Activated CD4-positive, alpha-beta memory T cell treated with anti-CD3 and anti-CD28 coated beads, Interleukin-2, amount 10 ng/mL, durations not matched to agents 7 days and 5 days (primary cell): Measurements from ENCODE around the gene SHF. TPM values are rescaled to one million over a fixed set of nuclear protein-coding genes. Genes with fewer than 3 reads are reported as not detected.

ENCODE experiments used
- CTCF ChIA-PET: fragments of 350-600 bp; sonication (Branson Sonifier 250); formaldehyde crosslinking; loops from one replicate; lab custom pipeline; 2021; ENCODE audit warnings: antibody characterized with exemption, inconsistent platforms; lab: Charles Lee
- POLR2A ChIA-PET: fragments of 350-600 bp; sonication (Branson Sonifier 250); formaldehyde crosslinking; loops from one replicate; lab custom pipeline; 2021; ENCODE audit warnings: antibody characterized with exemption; lab: Charles Lee
- DNase-seq: peaks from one replicate; pipeline ENCODE4 v3.0.0-alpha.2; 2020
- H3K27ac Mint-ChIP-seq: one replicate; pipeline ENCODE4 v1.8.0; 2021; ENCODE audit warnings: mild to moderate bottlenecking, mixed read lengths
- H3K27me3 Mint-ChIP-seq: one replicate; pipeline ENCODE4 v1.8.0; 2021; ENCODE audit warnings: mixed read lengths
- H3K36me3 Mint-ChIP-seq: one replicate; pipeline ENCODE4 v1.8.0; 2021; ENCODE audit warnings: low read depth, mixed read lengths
- H3K4me1 Mint-ChIP-seq: one replicate; pipeline ENCODE4 v1.8.0; 2021; ENCODE audit warnings: mixed read lengths
- H3K4me3 Mint-ChIP-seq: one replicate; pipeline ENCODE4 v1.8.0; 2021; ENCODE audit warnings: mild to moderate bottlenecking, mixed read lengths
- H3K9me3 Mint-ChIP-seq: one replicate; pipeline ENCODE4 v1.8.0; 2021; ENCODE audit warnings: mixed read lengths
- total RNA-seq, 2 experiments: library from RNA; stranded (reverse); gene quantifications; one replicate each; pipeline ENCODE4 v1.2.3, GENCODE V29; 2021

SHF gene
- total RNA-seq, 2 experiments from 2014 or later = 1.7 to 2.0 TPM

DNA sequence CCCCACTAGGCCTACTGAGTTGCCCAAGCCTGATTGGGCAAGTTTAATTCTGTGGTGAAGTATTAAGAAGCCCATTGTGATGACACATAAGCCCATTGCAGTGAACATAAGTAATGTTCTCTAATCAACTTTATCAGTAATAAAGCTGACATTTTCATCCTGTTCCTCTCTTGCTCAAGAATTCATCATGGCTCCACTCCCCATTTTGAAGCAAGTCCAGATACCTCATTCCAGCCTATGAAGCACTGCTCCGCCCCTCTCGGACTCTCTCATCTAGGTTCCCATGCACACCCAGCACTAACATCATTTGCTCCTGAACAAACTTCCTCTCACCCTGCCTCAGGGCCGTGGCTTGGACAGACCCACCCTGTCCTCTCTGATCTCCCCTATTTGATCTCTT lies 10.5 kb downstream of the SHF start:
- Mint-ChIP-seq H3K27me3 (no peaks in the 10 kb centered on the region), H3K4me3 (no peak overlapping the region), H3K4me1 (peaks cover 12% of the 10 kb centered on the region), H3K27ac (no peak overlapping the region), H3K36me3 (no peaks in the 10 kb centered on the region), H3K9me3 (no peaks in the 10 kb centered on the region)
- no peak for DNase-seq
- ChIA-PET CTCF (interaction anchor here (1.3 kb wide), 1 partner anchor 10 kb away, joined by 3 read pairs; no protein-coding TSS in a partner anchor), POLR2A (interaction anchor here (1.5 to 2.1 kb wide), 2 partner anchors 10 to 21 kb away, joined by 5 to 8 read pairs; no protein-coding TSS in a partner anchor)

DNA sequence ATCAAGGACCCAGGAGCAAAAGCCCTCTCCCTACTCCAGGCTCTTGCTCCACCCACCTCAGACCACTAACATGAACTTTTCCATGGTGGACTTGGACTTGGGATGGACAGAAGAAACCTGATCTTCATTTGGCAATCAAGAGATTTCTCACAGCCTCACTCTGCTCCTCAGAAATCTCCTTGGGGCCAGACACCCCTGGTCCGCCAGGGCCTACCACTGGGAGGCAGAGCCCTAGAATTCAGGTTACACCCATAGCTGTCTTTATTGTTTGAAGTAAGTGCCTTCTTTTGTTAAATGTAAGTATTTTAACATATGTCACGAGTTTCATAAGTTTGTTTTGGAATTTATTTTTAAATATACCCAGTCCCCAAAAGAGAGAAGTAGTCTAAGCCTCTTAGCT lies 13.2 kb downstream of the SHF start:
- no peaks in the 10 kb centered on the region for H3K4me1 Mint-ChIP-seq
- H3K27me3 Mint-ChIP-seq = no peaks in the 10 kb centered on the region
- no peak overlapping the region for H3K27ac Mint-ChIP-seq
- ChIA-PET CTCF (interaction anchor here (0.6 to 1.0 kb wide), 3 partner anchors 10 to 27 kb away, joined by 3 to 5 read pairs (median 3); no protein-coding TSS in a partner anchor), POLR2A (no interaction called here)
- H3K4me3 Mint-ChIP-seq = no peak overlapping the region
- no peaks in the 10 kb centered on the region for H3K36me3 Mint-ChIP-seq
- no peak for DNase-seq
- no peaks in the 10 kb centered on the region for H3K9me3 Mint-ChIP-seq

DNA sequence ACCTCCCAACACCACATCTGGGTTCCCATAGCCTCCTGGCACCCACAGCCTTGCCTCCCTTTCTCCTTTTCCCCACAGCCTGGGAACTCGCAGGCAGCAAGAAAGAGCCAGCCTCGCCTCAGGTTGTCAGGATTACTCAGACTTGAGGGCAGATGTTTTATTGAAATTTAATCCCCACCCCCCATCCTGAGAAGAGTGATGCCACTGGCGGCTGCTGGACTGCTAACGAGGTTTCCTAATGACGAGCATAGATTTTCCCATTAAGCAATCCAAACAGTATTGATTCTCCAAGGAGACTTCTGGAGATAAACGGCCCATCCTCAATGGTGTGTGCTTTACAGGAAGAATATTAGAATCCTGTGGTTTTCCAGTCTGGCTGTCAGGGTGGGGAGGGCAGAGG lies 13.7 kb downstream of the SHF start:
- Mint-ChIP-seq H3K36me3 (no peaks in the 10 kb centered on the region), H3K27ac (no peak overlapping the region), H3K4me1 (no peaks in the 10 kb centered on the region), H3K27me3 (no peaks in the 10 kb centered on the region), H3K9me3 (no peaks in the 10 kb centered on the region), H3K4me3 (no peak overlapping the region)
- CTCF ChIA-PET = interaction anchor here (1.0 to 1.2 kb wide), 2 partner anchors 11 kb away, joined by 3 read pairs; no protein-coding TSS in a partner anchor
- no peak for DNase-seq
- POLR2A ChIA-PET = no interaction called here

DNA sequence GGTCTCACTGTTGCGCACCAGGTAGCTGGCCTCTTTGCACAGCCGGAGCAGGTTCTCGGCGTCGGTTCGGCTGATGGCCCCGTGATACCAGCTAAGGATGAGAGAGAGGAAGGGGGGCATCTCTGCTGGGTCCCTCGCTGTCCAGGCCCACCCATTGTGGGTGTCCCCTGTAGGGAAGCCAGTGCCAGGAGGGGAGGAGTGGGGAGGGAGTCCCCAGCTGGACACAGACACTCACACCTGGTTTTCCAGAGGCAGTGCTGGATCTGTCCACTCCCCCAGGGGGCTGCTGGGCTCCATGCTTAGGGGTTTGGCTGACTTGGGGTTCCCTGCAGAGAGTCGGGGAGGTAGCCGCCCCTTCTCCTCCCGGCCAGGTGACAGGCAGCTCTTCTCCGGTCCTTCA lies 15.9 kb downstream of the SHF start:
- Mint-ChIP-seq H3K27me3 (no peaks in the 10 kb centered on the region), H3K36me3 (no peaks in the 10 kb centered on the region), H3K9me3 (no peaks in the 10 kb centered on the region), H3K27ac (no peak overlapping the region), H3K4me1 (no peaks in the 10 kb centered on the region), H3K4me3 (no peak overlapping the region)
- ChIA-PET CTCF (interaction anchor here (1.2 to 2.1 kb wide), 3 partner anchors 8 to 27 kb away, joined by 3 to 9 read pairs (median 5); no protein-coding TSS in a partner anchor), POLR2A (interaction anchor here (0.6 to 1.0 kb wide), 2 partner anchors 8 to 32 kb away, joined by 3 read pairs; no protein-coding TSS in a partner anchor)
- no peak for DNase-seq

DNA sequence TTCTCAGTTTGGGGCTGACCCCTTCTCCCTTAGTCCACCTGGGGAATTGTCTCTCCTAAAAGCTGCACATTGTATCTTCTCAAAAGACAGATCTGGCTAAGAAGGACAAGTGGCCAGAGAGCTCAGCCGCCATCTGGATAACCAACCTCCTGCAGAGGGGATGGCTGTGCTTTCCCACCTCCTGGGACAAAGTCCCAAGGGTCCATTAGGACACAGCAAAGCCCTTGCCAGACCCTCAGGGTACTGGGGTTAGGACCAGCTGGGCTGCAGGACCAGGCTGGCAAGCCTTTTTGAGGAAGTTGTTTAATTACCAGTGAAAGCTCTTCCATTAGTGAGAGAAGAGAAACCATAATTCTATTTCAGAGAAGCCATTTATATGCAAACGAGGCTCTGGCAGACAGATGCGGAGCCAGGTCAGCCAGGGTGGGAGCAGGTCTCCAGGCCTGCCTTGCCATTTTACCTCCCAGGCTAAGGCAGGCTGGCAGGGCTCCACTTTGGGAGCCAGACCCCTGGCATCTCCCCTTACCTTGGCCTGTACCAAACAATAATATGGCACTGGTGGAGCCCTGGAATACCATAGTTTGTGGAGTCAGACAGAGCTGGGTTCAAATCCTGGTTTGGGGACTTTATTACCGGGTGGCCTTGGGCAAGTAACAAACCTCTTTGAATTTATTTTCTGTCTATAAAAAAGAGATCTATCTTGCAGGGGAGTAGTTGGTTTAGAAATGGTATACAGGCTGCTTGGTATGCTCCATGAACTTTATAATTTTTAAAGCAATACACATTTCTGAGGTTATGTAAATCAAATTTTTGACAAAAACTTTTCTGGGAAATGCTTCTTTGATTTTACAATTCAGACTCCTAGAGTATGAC lies 17.9 kb downstream of the SHF start:
- Mint-ChIP-seq H3K9me3 (no peaks in the 10 kb centered on the region), H3K4me1 (peaks cover 13% of the 10 kb centered on the region), H3K4me3 (no peak overlapping the region), H3K27ac (no peak overlapping the region), H3K27me3 (no peaks in the 10 kb centered on the region), H3K36me3 (no peaks in the 10 kb centered on the region)
- CTCF ChIA-PET = interaction anchor here (0.7 to 12.8 kb wide), 7 partner anchors 9 to 232 kb away, joined by 3 to 163 read pairs (median 4); no protein-coding TSS in a partner anchor
- no peak for DNase-seq
- POLR2A ChIA-PET = interaction anchor here (3.0 kb wide), 1 partner anchor 28 kb away, joined by 17 read pairs; no protein-coding TSS in a partner anchor

DNA sequence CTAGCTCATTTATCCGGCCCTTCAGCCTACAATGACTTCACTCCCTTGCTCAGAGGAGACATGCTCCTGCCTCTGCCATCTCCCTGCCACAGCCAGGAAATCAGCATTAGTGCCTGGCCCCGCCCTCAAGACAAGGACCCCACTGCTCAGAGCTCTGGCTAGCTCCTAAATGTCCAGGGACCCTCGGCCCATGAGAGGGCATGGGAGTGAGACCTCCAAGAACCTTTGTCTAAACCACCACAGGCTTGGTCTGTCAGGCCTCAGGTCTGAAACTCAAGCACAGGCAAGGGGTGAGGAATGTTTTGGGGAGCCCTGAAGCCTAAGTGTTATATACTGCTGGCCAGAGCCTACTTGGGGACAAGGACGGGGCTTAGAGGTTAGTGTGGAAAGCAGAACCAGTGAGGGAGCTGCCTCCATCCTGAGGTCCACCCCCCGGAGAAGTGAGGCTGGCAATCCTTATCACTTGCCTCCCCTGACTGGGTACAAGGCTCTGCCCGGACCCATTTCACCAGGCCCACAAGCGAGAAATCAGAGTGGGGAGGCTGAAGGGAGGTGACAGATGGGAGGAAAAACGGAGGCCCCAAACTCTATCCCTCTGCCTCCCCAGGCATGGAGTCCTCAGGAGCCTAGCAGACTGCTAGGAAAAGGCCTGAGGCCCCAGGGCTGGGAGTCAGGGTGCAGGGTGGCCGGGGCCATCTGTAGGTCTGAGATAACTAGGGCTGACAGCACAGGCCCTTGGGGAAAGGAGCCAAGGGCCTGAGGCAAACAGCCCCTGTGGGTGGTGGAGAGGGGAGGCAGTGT lies 18.8 kb downstream of the SHF start:
- H3K27me3 Mint-ChIP-seq = no peaks in the 10 kb centered on the region
- H3K4me1 Mint-ChIP-seq = peaks cover 13% of the 10 kb centered on the region
- ChIA-PET CTCF (interaction anchor here (0.8 to 12.8 kb wide), 6 partner anchors 10 to 51 kb away, joined by 3 to 163 read pairs (median 6); no protein-coding TSS in a partner anchor), POLR2A (interaction anchor here (1.5 to 3.0 kb wide), 3 partner anchors 12 to 233 kb away, joined by 4 to 17 read pairs (median 17); a partner anchor contains a TSS)
- DNase-seq = no peak
- no peaks in the 10 kb centered on the region for H3K9me3 Mint-ChIP-seq
- H3K36me3 Mint-ChIP-seq = no peaks in the 10 kb centered on the region
- H3K27ac Mint-ChIP-seq = peak overlapping the region; percentile 23
- H3K4me3 Mint-ChIP-seq = no peak overlapping the region

DNA sequence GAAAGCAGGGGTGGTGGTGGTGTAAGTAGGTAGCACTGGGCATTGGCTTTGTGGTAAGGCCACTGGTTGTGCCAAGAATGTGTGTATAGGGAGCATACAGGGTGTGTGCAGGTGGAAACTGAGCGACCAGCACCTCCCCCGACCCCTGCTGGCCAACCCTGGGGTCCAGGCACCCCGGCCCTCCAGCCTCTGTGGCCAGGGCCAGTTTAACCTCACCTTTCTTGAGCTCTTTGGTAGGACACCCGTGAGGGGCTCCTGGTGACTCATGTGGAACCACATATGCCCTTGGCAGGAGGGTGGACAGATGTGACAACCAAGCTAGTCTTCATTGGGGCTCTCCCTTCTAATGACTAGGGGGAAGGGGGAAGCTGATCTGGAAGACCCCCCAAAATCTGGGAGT lies 19.5 kb downstream of the SHF start:
- Mint-ChIP-seq H3K27me3 (no peaks in the 10 kb centered on the region), H3K4me3 (no peak overlapping the region), H3K4me1 (peaks cover 13% of the 10 kb centered on the region), H3K36me3 (no peaks in the 10 kb centered on the region), H3K9me3 (no peaks in the 10 kb centered on the region), H3K27ac (no peak overlapping the region)
- ChIA-PET CTCF (interaction anchor here (0.8 to 12.8 kb wide), 8 partner anchors 10 to 84 kb away, joined by 3 to 163 read pairs (median 6); no protein-coding TSS in a partner anchor), POLR2A (interaction anchor here (1.5 to 3.0 kb wide), 5 partner anchors 8 to 234 kb away, joined by 4 to 17 read pairs (median 8); a partner anchor contains a TSS)
- no peak for DNase-seq

DNA sequence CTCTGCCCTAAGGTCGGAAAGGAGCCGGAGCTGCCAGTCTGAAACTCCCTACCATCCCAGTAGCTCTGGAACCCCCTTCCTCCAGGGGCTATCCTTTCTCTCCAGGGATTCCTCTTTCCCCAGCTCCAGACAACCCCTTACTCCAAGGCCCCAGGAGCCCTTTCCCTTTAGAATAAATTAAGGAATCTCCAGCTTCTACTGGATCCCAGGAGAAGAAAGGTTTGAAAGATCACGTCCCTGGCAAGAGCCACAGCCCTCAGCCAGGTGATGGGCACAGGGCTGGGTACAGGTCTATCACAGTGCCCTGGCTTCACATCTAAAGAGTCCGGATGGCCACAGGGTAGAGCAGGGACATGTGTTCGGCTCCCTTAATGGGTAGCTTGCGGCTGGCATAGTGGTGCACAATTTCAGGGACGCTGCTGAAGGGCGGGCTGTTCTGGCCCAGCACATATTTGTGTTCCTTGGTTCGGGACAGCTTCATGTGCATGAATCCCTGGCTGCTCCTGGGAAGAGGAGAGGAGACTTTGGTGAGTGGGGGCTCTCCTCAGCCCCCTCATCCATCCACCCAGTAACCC lies 20.0 kb downstream of the SHF start:
- no peaks in the 10 kb centered on the region for H3K36me3 Mint-ChIP-seq
- peak overlapping the region; percentile 70 for H3K4me3 Mint-ChIP-seq
- H3K27me3 Mint-ChIP-seq = no peaks in the 10 kb centered on the region
- POLR2A ChIA-PET = interaction anchor here (0.8 to 3.0 kb wide), 8 partner anchors 8 to 441 kb away, joined by 3 to 17 read pairs (median 7); a partner anchor contains a TSS
- no peaks in the 10 kb centered on the region for H3K9me3 Mint-ChIP-seq
- CTCF ChIA-PET = interaction anchor here (0.8 to 12.8 kb wide), 11 partner anchors 8 to 85 kb away, joined by 3 to 163 read pairs (median 5); no protein-coding TSS in a partner anchor
- no peak for DNase-seq
- H3K4me1 Mint-ChIP-seq = peaks cover 15% of the 10 kb centered on the region
- H3K27ac Mint-ChIP-seq = peak overlapping the region; percentile 64

DNA sequence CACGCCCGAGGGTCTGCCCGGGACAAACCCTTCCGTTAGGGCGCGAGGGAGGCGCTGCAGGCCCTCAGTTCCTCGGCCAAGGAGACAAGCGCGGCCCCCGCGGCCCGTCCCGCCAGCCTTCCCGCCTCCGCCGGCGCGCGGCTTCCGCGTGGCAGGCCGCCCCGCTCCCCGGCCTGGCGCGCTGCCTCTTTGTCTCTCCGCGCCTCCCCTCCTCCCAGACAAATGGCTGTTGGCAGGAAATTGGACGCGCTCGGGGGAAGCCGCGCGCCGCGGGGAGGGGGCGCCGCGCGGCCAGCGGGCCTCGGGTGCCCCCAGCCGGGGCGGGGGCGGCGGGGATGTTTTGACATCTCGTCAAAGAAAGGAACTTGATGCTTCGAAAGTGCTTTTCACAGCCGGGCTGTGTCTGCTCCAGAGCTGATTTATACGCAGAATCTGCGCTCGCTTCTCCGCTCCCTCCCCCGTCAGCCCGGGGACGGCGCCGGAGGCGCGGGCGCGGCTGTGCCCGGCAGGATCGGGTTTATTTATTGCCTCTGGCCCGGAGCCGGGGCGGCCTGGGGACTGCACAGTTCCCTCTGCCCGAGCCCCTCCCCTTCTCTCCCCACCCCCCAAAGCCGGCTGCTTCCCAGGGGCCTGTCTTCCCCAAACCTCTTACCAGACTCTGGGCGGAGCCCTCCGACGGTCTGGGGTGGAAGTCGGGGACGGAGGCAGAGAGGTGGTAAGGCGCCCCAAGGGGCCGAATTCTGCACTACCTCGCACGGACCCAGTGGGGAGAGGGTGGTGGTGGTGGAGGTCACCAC lies 20.7 kb downstream of the SHF start:
- Mint-ChIP-seq H3K27ac (peak overlapping the region; percentile 64), H3K4me3 (peak overlapping the region; percentile 70), H3K4me1 (peaks cover 15% of the 10 kb centered on the region), H3K9me3 (no peaks in the 10 kb centered on the region), H3K36me3 (no peaks in the 10 kb centered on the region), H3K27me3 (no peaks in the 10 kb centered on the region)
- ChIA-PET CTCF (interaction anchor here (0.8 to 12.8 kb wide), 11 partner anchors 8 to 86 kb away, joined by 3 to 163 read pairs (median 5); no protein-coding TSS in a partner anchor), POLR2A (interaction anchor here (0.8 to 3.0 kb wide), 8 partner anchors 9 to 442 kb away, joined by 3 to 17 read pairs (median 7); a partner anchor contains a TSS)
- peak; percentile 87 for DNase-seq

DNA sequence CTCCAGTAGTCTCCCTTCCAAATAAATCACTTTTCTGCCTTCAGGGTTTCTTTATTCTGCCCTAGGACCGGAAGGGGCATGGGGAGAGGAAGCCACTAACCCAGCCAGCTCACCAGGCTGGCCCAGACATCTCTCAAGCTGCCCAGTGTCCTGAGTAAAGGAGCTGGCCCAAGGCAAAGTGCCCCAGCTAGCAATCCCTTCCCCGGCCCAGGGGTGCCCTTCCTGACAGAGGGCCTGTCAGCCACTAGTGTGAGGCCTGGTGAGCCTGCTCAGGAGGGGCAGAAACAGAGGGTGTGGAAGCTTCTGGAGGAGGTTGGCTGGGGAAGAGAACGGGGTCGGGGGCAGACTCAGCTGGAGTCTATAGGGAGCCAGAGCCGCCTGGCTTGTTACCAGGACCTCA lies 22.2 kb downstream of the SHF start:
- no peaks in the 10 kb centered on the region for H3K36me3 Mint-ChIP-seq
- DNase-seq = no peak
- H3K4me1 Mint-ChIP-seq = peaks cover 15% of the 10 kb centered on the region
- H3K27ac Mint-ChIP-seq = peak overlapping the region; percentile 31
- CTCF ChIA-PET = interaction anchor here (0.9 to 12.8 kb wide), 3 partner anchors 14 to 236 kb away, joined by 3 to 163 read pairs (median 48); a partner anchor contains a TSS
- POLR2A ChIA-PET = interaction anchor here (1.3 to 4.0 kb wide), 3 partner anchors 15 to 113 kb away, joined by 3 to 47 read pairs (median 4); no protein-coding TSS in a partner anchor
- no peaks in the 10 kb centered on the region for H3K9me3 Mint-ChIP-seq
- H3K4me3 Mint-ChIP-seq = peak overlapping the region; percentile 70
- no peaks in the 10 kb centered on the region for H3K27me3 Mint-ChIP-seq

DNA sequence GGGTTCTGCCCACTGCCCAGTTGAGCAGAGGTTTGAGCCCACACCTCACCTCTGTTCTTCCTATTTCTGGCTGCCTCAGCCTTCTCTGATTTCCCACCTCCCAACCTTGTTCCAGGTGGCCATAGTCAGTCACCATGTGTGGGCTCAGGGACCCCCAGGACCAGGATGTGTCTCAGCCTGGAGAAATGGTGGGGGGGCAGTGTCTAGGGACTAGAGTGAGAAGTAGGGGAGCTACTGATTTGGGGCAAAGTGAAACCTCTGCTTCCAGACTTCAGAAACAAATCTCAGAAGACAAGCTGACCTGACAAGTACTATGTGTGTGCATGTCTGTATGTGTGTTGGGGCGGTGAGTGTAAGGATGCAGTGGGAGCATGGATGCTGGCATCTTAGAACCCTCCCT lies 22.9 kb downstream of the SHF start:
- ChIA-PET CTCF (interaction anchor here (0.7 to 12.8 kb wide), 7 partner anchors 10 to 473 kb away, joined by 3 to 163 read pairs (median 5); a partner anchor contains a TSS), POLR2A (interaction anchor here (1.2 to 4.0 kb wide), 5 partner anchors 16 to 237 kb away, joined by 3 to 47 read pairs (median 4); a partner anchor contains a TSS)
- Mint-ChIP-seq H3K4me3 (peak overlapping the region; percentile 17), H3K27ac (peak overlapping the region; percentile 19), H3K27me3 (no peaks in the 10 kb centered on the region), H3K4me1 (peaks cover 15% of the 10 kb centered on the region), H3K9me3 (no peaks in the 10 kb centered on the region), H3K36me3 (no peaks in the 10 kb centered on the region)
- no peak for DNase-seq
